GM18507 (cell line): ENCODE measurements around the gene PRR15.
"Not testable (repeated sequence)": the region's sequence is repeated elsewhere in the genome, so short reads cannot be mapped to it uniquely, and the experiment has no call there.

Experiments used
- DNase-seq: peaks from one replicate; pipeline ENCODE4 v3.0.0; 2011; ENCODE audit warnings: low read depth; ENCODE audit not compliant: insufficient read length; ENCODE audit errors: extremely low spot score
- FAIRE-seq: peaks from 2 replicates; lab custom pipeline; 2011; peaks lifted over from hg19 to GRCh38; lab: Jason Lieb, UNC

Gene PRR15

GRCh38 chr7:29563590-29564495, at the start of gene PRR15:
Gene PRR15, plus strand, starts transcription at chr7:29563835. Its CDS starts 2,495 bp downstream, at chr7:29566330.
- DNase-seq (no peak), FAIRE-seq (no peak)

GRCh38 chr7:29516491-29516890, 47.1 kb upstream of the PRR15 start:
- FAIRE-seq, result no peak
- DNase-seq, result no peak

GRCh38 chr7:29518616-29519015, 45.0 kb upstream of the PRR15 start:
- FAIRE-seq (no peak), DNase-seq (no peak)

GRCh38 chr7:29523728-29524127, 39.9 kb upstream of the PRR15 start:
- DNase-seq (no peak), FAIRE-seq (no peak)

GRCh38 chr7:29527505-29528108, 36.0 kb upstream of the PRR15 start:
- DNase-seq, result no peak
- FAIRE-seq, result no peak

- FAIRE-seq, DNase-seq: not testable (repeated sequence)
Measured at GRCh38 chr7:29528526-29528925, 35.1 kb upstream of the PRR15 start.

- FAIRE-seq (no peak), DNase-seq (no peak)
Measured at GRCh38 chr7:29538389-29538788, 25.2 kb upstream of the PRR15 start.

GRCh38 chr7:29539471-29539870, 24.2 kb upstream of the PRR15 start:
- no peak for FAIRE-seq
- DNase-seq, result no peak

GRCh38 chr7:29547421-29547820, 16.2 kb upstream of the PRR15 start:
- no peak for FAIRE-seq
- DNase-seq, result no peak

GRCh38 chr7:29548823-29549222, 14.8 kb upstream of the PRR15 start:
- FAIRE-seq, result no peak
- no peak for DNase-seq

- FAIRE-seq, result no peak
- no peak for DNase-seq
Measured at GRCh38 chr7:29552392-29552791, 11.2 kb upstream of the PRR15 start.

GRCh38 chr7:29555061-29555460, 8.6 kb upstream of the PRR15 start:
- DNase-seq (no peak), FAIRE-seq (no peak)

- FAIRE-seq (no peak), DNase-seq (no peak)
Measured at GRCh38 chr7:29556405-29557195, 7.0 kb upstream of the PRR15 start.

- no peak for FAIRE-seq
- no peak for DNase-seq
Measured at GRCh38 chr7:29557954-29558353, 5.7 kb upstream of the PRR15 start.

- DNase-seq (no peak), FAIRE-seq (no peak)
Measured at GRCh38 chr7:29561271-29561670, 2.4 kb upstream of the PRR15 start.

GRCh38 chr7:29562307-29562706, 1.3 kb upstream of the PRR15 start:
- DNase-seq (no peak), FAIRE-seq (no peak)

- FAIRE-seq, result no peak
- DNase-seq, result no peak
Measured at GRCh38 chr7:29564496-29565223, 1.0 kb downstream of the PRR15 start.

GRCh38 chr7:29565224-29565630, 1.6 kb downstream of the PRR15 start:
- FAIRE-seq (no peak), DNase-seq (no peak)

- FAIRE-seq (no peak), DNase-seq (no peak)
Measured at GRCh38 chr7:29565634-29565981, 2.0 kb downstream of the PRR15 start.
